Measurements from ENCODE around the gene OR4K5. TPM values are rescaled to one million over a fixed set of nuclear protein-coding genes. Genes with fewer than 3 reads are reported as not detected.
"Not testable (repeated sequence)": the region's sequence is repeated elsewhere in the genome, so short reads cannot be mapped to it uniquely, and the experiment has no call there.

OR4K5 gene
- total RNA-seq, 6 donors from 2014 or later: not detected

DNA sequence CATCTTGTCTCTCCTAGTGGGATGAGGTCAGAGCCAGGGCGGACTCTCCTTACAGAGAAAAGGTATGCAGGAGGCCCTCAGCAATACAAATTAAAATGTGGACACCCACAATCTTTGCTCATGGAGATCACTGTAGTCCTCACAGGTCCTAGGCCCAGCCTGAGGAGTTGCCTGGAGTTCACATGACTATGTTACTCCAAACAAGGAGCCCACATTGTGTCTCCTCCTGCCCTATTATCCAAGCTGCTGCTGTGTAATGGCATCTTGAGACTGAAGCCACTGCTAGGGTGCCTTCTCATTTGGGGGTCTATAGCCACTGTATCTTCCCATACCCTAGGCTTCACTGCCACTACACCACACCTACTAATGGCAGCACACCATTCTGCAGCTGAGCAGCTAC lies 21.3 kb downstream of the OR4K5 start:
- Histone ChIP-seq H3K27ac (no peak overlapping the region), H3K36me3 (no peaks in the 10 kb centered on the region), H3K4me3 (no peak overlapping the region), H3K27me3 (no peaks in the 10 kb centered on the region), H3K9me3 (no peaks in the 10 kb centered on the region), H3K4me1 (no peaks in the 10 kb centered on the region)
- ATAC-seq (ENCODE audit: low FRiP score in 2 of 2) (peak; percentile 31 to 62), DNase-seq (no peak)
- 83 to 84% methylated on average over 1 of the region's 1 CpG for WGBS, 2 donors
- TF ChIP-seq POLR2A (IDR thresholded peaks at IDR 0.05) (no peak), CTCF (IDR thresholded peaks at IDR 0.05) (no peak), EP300 (IDR thresholded peaks at IDR 0.05) (no peak), POLR2AphosphoS5 (IDR thresholded peaks at IDR 0.05) (no peak)

- DNase-seq (no peak), ATAC-seq (ENCODE audit: low FRiP score in 2 of 2) (no peak)
- Histone ChIP-seq H3K4me1 (no peaks in the 10 kb centered on the region), H3K4me3 (no peak overlapping the region), H3K9me3 (no peaks in the 10 kb centered on the region), H3K27ac (no peak overlapping the region), H3K27me3 (no peaks in the 10 kb centered on the region), H3K36me3 (no peaks in the 10 kb centered on the region)
- 69 to 83% methylated on average over 3 of the region's 3 CpGs for WGBS, 2 donors
- TF ChIP-seq CTCF (IDR thresholded peaks at IDR 0.05) (no peak), EP300 (IDR thresholded peaks at IDR 0.05) (no peak), POLR2AphosphoS5 (IDR thresholded peaks at IDR 0.05) (no peak), POLR2A (IDR thresholded peaks at IDR 0.05) (no peak)
Observed at GRCh38 chr14:19947413-19948090, 27.1 kb downstream of the OR4K5 start.

DNA sequence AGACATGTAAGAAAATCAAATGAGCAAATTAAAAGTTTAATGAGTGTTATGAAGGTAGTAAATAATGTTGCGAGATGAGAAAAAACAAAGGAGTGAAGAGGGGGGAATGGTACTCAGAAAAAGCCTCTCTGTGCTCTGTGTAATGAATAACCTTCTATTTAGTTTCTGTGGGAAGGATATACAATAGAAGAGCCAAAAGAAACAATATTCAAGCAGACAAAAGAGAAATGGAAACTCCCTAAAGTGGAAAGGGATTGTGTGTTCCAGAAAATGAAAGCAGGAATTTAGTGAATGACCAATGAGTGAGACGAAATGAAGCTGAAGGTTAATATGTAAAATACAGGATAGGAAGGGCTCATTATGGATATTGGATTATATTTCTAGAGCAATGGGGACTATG lies 28.8 kb downstream of the OR4K5 start:
- TF ChIP-seq POLR2A (IDR thresholded peaks at IDR 0.05) (no peak), EP300 (IDR thresholded peaks at IDR 0.05) (no peak), POLR2AphosphoS5 (IDR thresholded peaks at IDR 0.05) (no peak), CTCF (IDR thresholded peaks at IDR 0.05) (no peak)
- Histone ChIP-seq H3K9me3 (no peaks in the 10 kb centered on the region), H3K36me3 (no peaks in the 10 kb centered on the region), H3K27ac (no peak overlapping the region), H3K27me3 (no peaks in the 10 kb centered on the region), H3K4me3 (no peak overlapping the region), H3K4me1 (no peaks in the 10 kb centered on the region)
- ATAC-seq (ENCODE audit: low FRiP score in 2 of 2) (no peak), DNase-seq (no peak)
- WGBS, 2 donors: 56 to 68% methylated on average over 2 of the region's 2 CpGs

DNA sequence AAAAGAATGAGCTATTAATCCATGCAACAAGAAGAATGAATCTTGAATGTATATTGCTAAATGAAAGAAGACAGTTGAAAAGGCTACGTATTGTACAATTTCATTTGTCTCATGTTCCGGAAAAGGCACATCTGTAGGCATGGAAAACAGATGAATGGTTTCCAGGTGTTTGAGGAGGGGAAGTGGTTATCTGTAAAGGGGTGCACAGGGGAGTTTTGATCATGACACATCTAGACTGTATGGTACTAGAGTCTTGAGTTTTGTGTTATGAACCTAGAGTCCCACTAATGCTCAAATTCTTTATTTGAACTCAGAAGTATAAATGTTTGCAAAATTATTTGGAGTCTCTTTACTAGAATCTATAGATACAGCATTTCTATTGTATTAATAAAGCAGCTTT lies 49.3 kb downstream of the OR4K5 start:
- H3K27ac ChIP-seq; H3K9me3 ChIP-seq; DNase-seq; H3K4me1 ChIP-seq; ATAC-seq (ENCODE audit: low FRiP score in 2 of 2); H3K4me3 ChIP-seq; H3K36me3 ChIP-seq; H3K27me3 ChIP-seq: not testable (repeated sequence)
- 44 to 60% methylated on average over 2 of the region's 2 CpGs for WGBS, 2 donors

Other genes starting within 250 kb of the OR4K5 start
- not detected for gene OR11H2, start 206.7 kb upstream of the OR4K5 start, total RNA-seq
- gene OR4Q3, start 177.0 kb upstream of the OR4K5 start, total RNA-seq: not detected
- not detected for gene OR4M1, start 147.1 kb upstream of the OR4K5 start, total RNA-seq
- gene OR4N2, start 116.8 kb upstream of the OR4K5 start, total RNA-seq: not detected
- gene OR4K2, start 45.5 kb upstream of the OR4K5 start, total RNA-seq: not detected
- gene OR4K1, start 10.3 kb downstream of the OR4K5 start, total RNA-seq: not detected
- gene OR4K15, start 55.0 kb downstream of the OR4K5 start, total RNA-seq: not detected
- not detected for gene OR4Q2, start 81.6 kb downstream of the OR4K5 start, total RNA-seq
- gene OR4K14, start 98.7 kb downstream of the OR4K5 start, total RNA-seq: not detected
- not detected for gene OR4K13, start 115.4 kb downstream of the OR4K5 start, total RNA-seq
- gene OR4L1, start 139.4 kb downstream of the OR4K5 start, total RNA-seq: not detected
- not detected for gene OR4K17, start 190.1 kb downstream of the OR4K5 start, total RNA-seq
- not detected for gene OR4N5, start 218.2 kb downstream of the OR4K5 start, total RNA-seq

Measured in upper lobe of left lung (tissue), 6 donors.